GM23248 (cell line): Measurements from ENCODE around the gene SERPINA5. TPM values are rescaled to one million over a fixed set of nuclear protein-coding genes. Genes with fewer than 3 reads are reported as not detected.
A peak's percentile ranks its signal among the peaks of the same experiment; 100 is the strongest.

Experiments
- DNase-seq: peaks from one replicate; pipeline ENCODE4 v3.0.0-alpha.2; 2015
- H2AFZ ChIP-seq: fragments of 200-600 bp; sonication (generic); 2 replicates; pipeline ENCODE4 v1.6.1; 2016; ENCODE audit warnings: antibody characterized with exemption
- H3F3A ChIP-seq: fragments of 200-600 bp; sonication (generic); 2 replicates; pipeline ENCODE4 v1.6.1; 2016; ENCODE audit warnings: mild to moderate bottlenecking, antibody characterized with exemption, mixed run types; ENCODE audit not compliant: insufficient read depth
- H3K27ac ChIP-seq: fragments of 200-600 bp; sonication (generic); 2 replicates; pipeline ENCODE4 v1.5.1; 2016; ENCODE audit warnings: mild to moderate bottlenecking
- H3K27me3 ChIP-seq: fragments of 200-600 bp; sonication (generic); replicated peaks from 2 replicates; pipeline ENCODE4 v1.6.1; 2016; ENCODE audit warnings: mild to moderate bottlenecking; ENCODE audit not compliant: insufficient read depth
- H3K36me3 ChIP-seq: fragments of 200-600 bp; sonication (generic); 2 replicates; pipeline ENCODE4 v1.6.1; 2016; ENCODE audit warnings: low read depth, mild to moderate bottlenecking
- H3K4me1 ChIP-seq: fragments of 200-600 bp; sonication (generic); 2 replicates; pipeline ENCODE4 v1.6.1; 2016; ENCODE audit warnings: mild to moderate bottlenecking; ENCODE audit not compliant: insufficient read depth
- H3K4me2 ChIP-seq: fragments of 200-600 bp; sonication (generic); one replicate; pipeline ENCODE4 v1.6.1; 2016; ENCODE audit warnings: mild to moderate bottlenecking; ENCODE audit not compliant: unreplicated experiment
- H3K4me3 ChIP-seq: fragments of 200-600 bp; sonication (generic); 2 replicates; pipeline ENCODE4 v1.5.1; 2016; ENCODE audit warnings: mild to moderate bottlenecking
- H3K79me2 ChIP-seq: fragments of 200-600 bp; sonication (generic); 2 replicates; pipeline ENCODE4 v1.6.1; 2016; ENCODE audit warnings: mild to moderate bottlenecking; ENCODE audit not compliant: insufficient read depth
- H3K9ac ChIP-seq: fragments of 200-600 bp; sonication (generic); 2 replicates; pipeline ENCODE4 v1.6.1; 2016; ENCODE audit warnings: mild to moderate bottlenecking
- H3K9me2 ChIP-seq: fragments of 200-600 bp; sonication (generic); 2 replicates; pipeline ENCODE4 v1.6.1; 2016; ENCODE audit warnings: mixed run types, mild to moderate bottlenecking, moderate library complexity; ENCODE audit not compliant: insufficient read depth
- H3K9me3 ChIP-seq: fragments of 200-600 bp; sonication (generic); one replicate; pipeline ENCODE4 v1.6.1; 2017; ENCODE audit warnings: low read depth
- H4K20me1 ChIP-seq: fragments of 200-600 bp; sonication (generic); 2 replicates; pipeline ENCODE4 v1.6.0; 2016; ENCODE audit not compliant: insufficient read depth
- EZH2 ChIP-seq: fragments of 200-600 bp; sonication (generic); IDR thresholded peaks from 2 replicates; pipeline ENCODE4 v1.6.1; 2018; ENCODE audit warnings: antibody characterized with exemption, mild to moderate bottlenecking; ENCODE audit not compliant: insufficient read depth, poor library complexity, severe bottlenecking
- EZH2phosphoT487 ChIP-seq: fragments of 200-600 bp; sonication (generic); IDR thresholded peaks from 2 replicates; pipeline ENCODE4 v1.6.1; 2018; ENCODE audit warnings: antibody characterized with exemption, moderate library complexity, mild to moderate bottlenecking, low read depth; ENCODE audit not compliant: insufficient read depth
- WGBS, 2 experiments: methylation state at CpG; one replicate each; pipeline ENCODE4 v1.1.6; 2015 to 2017; ENCODE audit warnings: low lambda C conversion rate in 2 of 2, low coverage in 1 of 2; ENCODE audit errors: missing lambda C conversion rate in 2 of 2; 5-methylcytosine and 5-hydroxymethylcytosine counted together
- in situ Hi-C: fragments of 300-500 bp; cut with MboI; formaldehyde crosslinking; loops from 2 replicates; pipeline ENCODE4 v1.15.0; 2020
- polyA plus RNA-seq: library from polyadenylated mRNA; unstranded; fragments of >200 nt; fragmentation: Nextera tagmentation; extraction: Ambion mirVana; gene quantifications from 2 replicates; pipeline ENCODE4 v1.2.1, GENCODE V29; 2016
- total RNA-seq: library from RNA; depleted of rRNA; stranded (reverse); fragments of >200 nt; shearing (Covaris generic); gene quantifications from 2 replicates; pipeline ENCODE4 v1.2.3, GENCODE V29; 2014

Gene SERPINA5
- total and polyA plus RNA-seq, 2 experiments from 2014 or later = not detected

GRCh38 chr14:94598816-94599655 is 17.8 kb downstream of the SERPINA5 start:
- Histone ChIP-seq H3F3A (peaks cover 17% of the 10 kb centered on the region; the same call in 1 of the 2 replicates), H3K27ac (peak overlapping the region; percentile 78), H3K9ac (peak overlapping the region; percentile 59), H4K20me1 (no peaks in the 10 kb centered on the region), H3K79me2 (no peaks in the 10 kb centered on the region), H3K27me3 (no peaks in the 10 kb centered on the region), H3K4me2 (no peak overlapping the region), H3K4me3 (no peak overlapping the region), H3K36me3 (no peaks in the 10 kb centered on the region), H3K9me3 (no peaks in the 10 kb centered on the region), H2AFZ (no peak overlapping the region; the same call in 1 of the 2 replicates), H3K9me2 (no peaks in the 10 kb centered on the region), H3K4me1 (peaks cover 36% of the 10 kb centered on the region)
- DNase-seq = peak; percentile 98
- 62 to 68% methylated on average over 11 of the region's 11 CpGs for WGBS, 2 experiments
- in situ Hi-C loops = no loop called here
- no peak for TF ChIP-seq EZH2
- TF ChIP-seq EZH2phosphoT487 = no peak

DNA sequence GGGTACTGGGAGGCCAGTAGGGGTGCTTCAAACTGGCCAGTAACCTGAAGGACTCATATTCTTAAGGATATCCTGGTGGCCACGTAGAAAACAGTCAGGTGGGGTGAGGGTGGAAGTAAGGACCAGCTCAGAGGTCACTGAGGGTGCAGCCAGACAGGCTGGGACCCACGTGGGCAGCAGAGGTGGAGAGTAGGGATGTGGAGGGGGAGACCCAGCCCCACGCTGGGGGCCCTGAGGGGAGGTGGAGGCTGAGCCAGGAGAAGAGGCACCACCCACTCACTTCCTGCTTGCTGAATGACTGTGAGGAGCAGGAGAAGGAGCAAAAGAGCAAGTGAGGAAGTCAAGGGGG is 18.4 kb downstream of the SERPINA5 start:
- H3K79me2 ChIP-seq = no peaks in the 10 kb centered on the region
- no peaks in the 10 kb centered on the region for H3K36me3 ChIP-seq
- H3K4me2 ChIP-seq = no peak overlapping the region
- no peak for TF ChIP-seq EZH2
- no peak overlapping the region for H2AFZ ChIP-seq
- no peaks in the 10 kb centered on the region for H3K9me2 ChIP-seq
- peak overlapping the region; percentile 78 for H3K27ac ChIP-seq
- no peaks in the 10 kb centered on the region; the same call in 1 of the 2 replicates for H3K27me3 ChIP-seq
- no peaks in the 10 kb centered on the region for H4K20me1 ChIP-seq
- no peak for DNase-seq
- H3K9me3 ChIP-seq = no peaks in the 10 kb centered on the region
- H3K4me3 ChIP-seq = no peak overlapping the region
- peak overlapping the region; percentile 59 for H3K9ac ChIP-seq
- WGBS, 2 experiments = 48 to 55% methylated on average over 3 of the region's 3 CpGs
- peaks cover 17% of the 10 kb centered on the region; the same call in 1 of the 2 replicates for H3F3A ChIP-seq
- in situ Hi-C loops = no loop called here
- peaks cover 36% of the 10 kb centered on the region for H3K4me1 ChIP-seq

GRCh38 chr14:94600148-94600545 is 18.9 kb downstream of the SERPINA5 start:
- Histone ChIP-seq H4K20me1 (no peaks in the 10 kb centered on the region), H3K9me2 (no peaks in the 10 kb centered on the region), H3K27me3 (no peaks in the 10 kb centered on the region; the same call in 1 of the 2 replicates), H3F3A (peaks cover 17% of the 10 kb centered on the region; the same call in 1 of the 2 replicates), H3K27ac (peak overlapping the region; percentile 90), H3K4me2 (no peak overlapping the region), H3K4me1 (peaks cover 36% of the 10 kb centered on the region), H2AFZ (no peak overlapping the region), H3K4me3 (no peak overlapping the region), H3K79me2 (no peaks in the 10 kb centered on the region), H3K36me3 (no peaks in the 10 kb centered on the region), H3K9me3 (no peaks in the 10 kb centered on the region), H3K9ac (no peak overlapping the region; the same call in 1 of the 2 replicates)
- TF ChIP-seq EZH2 (no peak), EZH2phosphoT487 (no peak)
- DNase-seq = no peak
- WGBS, 2 experiments = 88% methylated on average over 11 of the region's 11 CpGs
- in situ Hi-C loops = no loop called here

- Histone ChIP-seq H4K20me1 (no peaks in the 10 kb centered on the region), H3K4me3 (0 out of 2 replicates have a peak overlapping the region, but pooled peaks have one; percentile 26), H3K79me2 (no peaks in the 10 kb centered on the region), H3K9me2 (no peaks in the 10 kb centered on the region), H3K4me1 (peaks cover 36% of the 10 kb centered on the region), H3K9ac (peak overlapping the region; percentile 56), H3K36me3 (no peaks in the 10 kb centered on the region), H3K9me3 (no peaks in the 10 kb centered on the region), H3K27me3 (no peaks in the 10 kb centered on the region; the same call in 1 of the 2 replicates), H3K4me2 (peak overlapping the region; percentile 66), H3K27ac (peak overlapping the region; percentile 68), H2AFZ (peak overlapping the region; percentile 62), H3F3A (peaks cover 17% of the 10 kb centered on the region; the same call in 1 of the 2 replicates)
- TF ChIP-seq EZH2phosphoT487 (no peak), EZH2 (no peak)
- peak; percentile 96 for DNase-seq
- in situ Hi-C loops = no loop called here
- WGBS, 2 experiments = 0 to 1% methylated on average over 6 of the region's 6 CpGs
These were observed 20.7 kb downstream of the SERPINA5 start for GRCh38 chr14:94601884-94602391.
